ENCODE results near the gene LRRC8C.

- TF ChIP-seq CTCF (IDR thresholded peaks at IDR 0.05) (no peak), POLR2A (IDR thresholded peaks at IDR 0.05) (no peak), EP300 (IDR thresholded peaks at IDR 0.05) (no peak), POLR2AphosphoS5 (IDR thresholded peaks at IDR 0.05) (no peak)
Observed at GRCh38 chr1:89697383-89697782, 64.5 kb downstream of the LRRC8C start.

All from upper lobe of left lung (tissue), 4 donors.